NB4 (cell line): Measurements from ENCODE around the gene NKX2-2.

Experiments used
- DNase-seq: peaks from one replicate; pipeline ENCODE4 v3.0.0; 2010; ENCODE audit warnings: low read depth
- H3K4me3 ChIP-seq: one replicate; pipeline ENCODE4 v1.5.1; 2011; ENCODE audit warnings: mild to moderate bottlenecking, low read depth, low read length, moderate library complexity
- CTCF ChIP-seq: IDR thresholded peaks from one replicate; pipeline ENCODE4 v1.5.1; 2012; ENCODE audit warnings: low read depth, low read length
- MAX ChIP-seq: IDR thresholded peaks from 2 replicates; pipeline ENCODE4 v1.6.1; 2011; ENCODE audit warnings: low read depth, low read length
- MYC ChIP-seq: IDR thresholded peaks from 2 replicates; pipeline ENCODE4 v1.6.1; 2011; ENCODE audit warnings: low read depth, low read length
- POLR2A ChIP-seq: IDR thresholded peaks from 2 replicates; pipeline ENCODE4 v1.6.1; 2011; ENCODE audit warnings: mild to moderate bottlenecking; ENCODE audit not compliant: insufficient read length; ENCODE audit errors: extremely low read depth

The NKX2-2 gene

GRCh38 chr20:21539512-21539911 is 25.6 kb upstream of the NKX2-2 start:
- no peak for DNase-seq
- TF ChIP-seq MYC (no peak), MAX (no peak), CTCF (no peak), POLR2A (no peak)
- no peak overlapping the region for H3K4me3 ChIP-seq

- TF ChIP-seq MAX (no peak), POLR2A (no peak), CTCF (no peak), MYC (no peak)
- DNase-seq: no peak
- H3K4me3 ChIP-seq: no peak overlapping the region
Measured at GRCh38 chr20:21534886-21535285, 21.0 kb upstream of the NKX2-2 start.

- no peak for DNase-seq
- TF ChIP-seq POLR2A: no peak
- TF ChIP-seq MYC: no peak
- TF ChIP-seq MAX: no peak
- no peak overlapping the region for H3K4me3 ChIP-seq
Measured at GRCh38 chr20:21534453-21534852, 20.6 kb upstream of the NKX2-2 start.

- H3K4me3 ChIP-seq: no peak overlapping the region
- DNase-seq: no peak
- TF ChIP-seq MAX (peak; percentile 94), POLR2A (no peak), CTCF (peak; percentile 44), MYC (peak; percentile 49; the same call in 1 of the 2 replicates)
Measured at GRCh38 chr20:21529863-21530262, 16.0 kb upstream of the NKX2-2 start.

GRCh38 chr20:21528870-21529269 is 15.0 kb upstream of the NKX2-2 start:
- DNase-seq: no peak
- no peak overlapping the region for H3K4me3 ChIP-seq
- TF ChIP-seq MYC (no peak), POLR2A (no peak), CTCF (no peak), MAX (no peak)

- H3K4me3 ChIP-seq: no peak overlapping the region
- no peak for TF ChIP-seq CTCF
- TF ChIP-seq POLR2A: no peak
- no peak for TF ChIP-seq MYC
- TF ChIP-seq MAX: no peak
- DNase-seq: no peak
Measured at GRCh38 chr20:21527908-21528307, 14.0 kb upstream of the NKX2-2 start.
